SK-N-MC (cell line): ENCODE results near the gene DLG1.

ENCODE experiments used
- EZH2 ChIP-seq: fragments of 200-600 bp; sonication (generic); IDR thresholded peaks from one replicate; pipeline ENCODE4 v1.6.1; 2017; ENCODE audit warnings: antibody characterized with exemption
- FOXP2 ChIP-seq: optimal IDR thresholded peaks from 2 replicates; pipeline ENCODE3; 2011; ENCODE audit warnings: mild to moderate bottlenecking, moderate library complexity; ENCODE audit not compliant: insufficient read depth; ENCODE audit errors: extremely low read length, control extremely low read depth
- POLR2AphosphoS5 ChIP-seq: IDR thresholded peaks from 2 replicates; pipeline ENCODE4 v1.6.1; 2012; ENCODE audit warnings: mild to moderate bottlenecking, low read depth, low read length, borderline replicate concordance

DNA sequence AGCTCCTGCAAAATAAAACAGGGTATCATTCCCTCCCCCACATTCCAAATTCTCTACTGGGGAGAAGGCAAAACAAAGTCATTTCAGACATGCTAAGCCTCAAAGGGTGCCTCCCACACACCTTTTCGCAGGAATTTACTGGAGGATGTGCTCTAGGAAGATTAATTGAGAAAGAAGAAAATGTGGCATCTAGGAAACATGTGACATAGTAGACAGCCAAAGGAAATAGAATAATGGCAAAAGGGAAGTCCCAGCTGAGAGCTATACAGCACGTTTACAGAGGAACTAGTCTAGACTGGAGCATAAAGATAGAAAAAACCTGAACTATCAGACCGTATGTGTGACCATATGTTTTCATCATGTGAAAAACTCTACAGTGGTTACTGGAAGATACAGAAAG lies 210.0 kb downstream of the DLG1 start:
- TF ChIP-seq EZH2 (no peak), POLR2AphosphoS5 (no peak), FOXP2 (no peak)
